Medulla oblongata (tissue), 1 donor: ENCODE data around the gene KANK2.
"Not testable (repeated sequence)": the region's sequence is repeated elsewhere in the genome, so short reads cannot be mapped to it uniquely, and the experiment has no call there.

Source experiments
- DNase-seq: peaks from one replicate; pipeline ENCODE4 v3.0.0-alpha.2; 2015; ENCODE audit errors: extremely low spot score

The KANK2 gene

GRCh38 chr19:11172576-11172975 is 24.8 kb downstream of the KANK2 start:
- no peak for DNase-seq

GRCh38 chr19:11171144-11171543 is 26.2 kb downstream of the KANK2 start:
- no peak for DNase-seq

- no peak for DNase-seq
Observed at GRCh38 chr19:11169896-11170678, 27.3 kb downstream of the KANK2 start.

- no peak for DNase-seq
Observed at GRCh38 chr19:11168568-11168967, 28.8 kb downstream of the KANK2 start.

GRCh38 chr19:11166281-11167142 is 30.8 kb downstream of the KANK2 start:
- no peak for DNase-seq

GRCh38 chr19:11165486-11166030 is 31.8 kb downstream of the KANK2 start:
- no peak for DNase-seq

- peak; percentile 70 for DNase-seq
Observed at GRCh38 chr19:11164879-11165406, 32.4 kb downstream of the KANK2 start.

GRCh38 chr19:11164296-11164695 is 33.0 kb downstream of the KANK2 start:
- no peak for DNase-seq

GRCh38 chr19:11160440-11160768 is 36.9 kb downstream of the KANK2 start:
- DNase-seq: not testable (repeated sequence)

GRCh38 chr19:11159598-11160439 is 37.5 kb downstream of the KANK2 start:
- no peak for DNase-seq

- peak; percentile 99 for DNase-seq
Observed at GRCh38 chr19:11155373-11156120, 41.8 kb downstream of the KANK2 start, which contains the start of gene SPC24. Gene SPC24, minus strand, starts transcription at chr19:11155782. Its CDS starts 6 bp downstream, at chr19:11155776.

- no peak for DNase-seq
Observed at GRCh38 chr19:11154683-11155047, 42.7 kb downstream of the KANK2 start.

GRCh38 chr19:11152318-11153062 is 44.9 kb downstream of the KANK2 start:
- peak; percentile 50 for DNase-seq

GRCh38 chr19:11151181-11151580 is 46.2 kb downstream of the KANK2 start:
- DNase-seq: no peak

GRCh38 chr19:11148001-11148400 is 49.3 kb downstream of the KANK2 start:
- no peak for DNase-seq

- DNase-seq: no peak
Observed at GRCh38 chr19:11145536-11145924, 51.8 kb downstream of the KANK2 start.

- peak; percentile 43 for DNase-seq
Observed at GRCh38 chr19:11142528-11143171, 54.7 kb downstream of the KANK2 start.

GRCh38 chr19:11141937-11142527 is 55.3 kb downstream of the KANK2 start:
- DNase-seq: no peak

- DNase-seq: no peak
Observed at GRCh38 chr19:11140896-11141295, 56.4 kb downstream of the KANK2 start.
